ENCODE data around the gene ABCD4.

DNA sequence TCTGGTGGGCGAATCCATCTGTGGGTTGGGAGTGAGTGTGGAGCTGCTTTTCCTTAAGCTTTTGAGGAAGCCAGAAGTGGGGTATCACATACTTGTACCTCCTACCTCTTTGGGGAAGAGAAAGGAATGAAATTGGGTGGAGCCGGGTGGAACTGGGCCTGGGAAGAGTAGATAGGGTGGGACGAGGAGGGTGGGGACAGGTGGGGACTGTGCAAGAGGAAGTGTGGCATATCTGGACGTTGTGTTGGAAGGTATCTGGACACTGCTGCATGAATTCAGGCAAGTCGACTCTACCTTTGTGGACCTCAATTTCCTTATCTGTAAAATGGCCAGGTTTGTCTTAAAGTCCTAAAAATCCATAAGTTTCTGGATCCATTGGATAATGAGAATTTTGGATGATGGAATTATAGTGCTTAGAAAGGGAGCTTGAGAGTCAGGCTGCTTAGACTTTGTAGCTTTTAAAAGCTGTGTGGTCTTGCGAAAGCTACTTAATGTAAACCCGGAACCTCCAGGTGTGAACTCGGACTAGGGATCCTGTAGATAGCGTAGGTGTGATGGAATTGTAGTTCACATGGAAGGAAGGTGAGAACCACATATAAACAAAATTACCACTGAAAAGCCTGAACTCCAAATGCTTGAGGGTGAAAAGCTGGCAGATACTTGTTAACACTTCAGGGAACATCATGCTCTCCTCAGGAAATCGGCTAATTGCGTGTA lies 47.6 kb upstream of the ABCD4 start:
- TF ChIP-seq, protein P1, sequence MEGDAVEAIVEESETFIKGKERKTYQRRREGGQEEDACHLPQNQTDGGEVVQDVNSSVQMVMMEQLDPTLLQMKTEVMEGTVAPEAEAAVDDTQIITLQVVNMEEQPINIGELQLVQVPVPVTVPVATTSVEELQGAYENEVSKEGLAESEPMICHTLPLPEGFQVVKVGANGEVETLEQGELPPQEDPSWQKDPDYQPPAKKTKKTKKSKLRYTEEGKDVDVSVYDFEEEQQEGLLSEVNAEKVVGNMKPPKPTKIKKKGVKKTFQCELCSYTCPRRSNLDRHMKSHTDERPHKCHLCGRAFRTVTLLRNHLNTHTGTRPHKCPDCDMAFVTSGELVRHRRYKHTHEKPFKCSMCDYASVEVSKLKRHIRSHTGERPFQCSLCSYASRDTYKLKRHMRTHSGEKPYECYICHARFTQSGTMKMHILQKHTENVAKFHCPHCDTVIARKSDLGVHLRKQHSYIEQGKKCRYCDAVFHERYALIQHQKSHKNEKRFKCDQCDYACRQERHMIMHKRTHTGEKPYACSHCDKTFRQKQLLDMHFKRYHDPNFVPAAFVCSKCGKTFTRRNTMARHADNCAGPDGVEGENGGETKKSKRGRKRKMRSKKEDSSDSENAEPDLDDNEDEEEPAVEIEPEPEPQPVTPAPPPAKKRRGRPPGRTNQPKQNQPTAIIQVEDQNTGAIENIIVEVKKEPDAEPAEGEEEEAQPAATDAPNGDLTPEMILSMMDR (IDR thresholded peaks at IDR 0.05), result no peak
- no peak for TF ChIP-seq ZFX (IDR thresholded peaks at IDR 0.05; ENCODE audit: borderline replicate concordance)
